Glomerular endothelial cell (primary cell): ENCODE results near the gene SLC25A42. TPM values are rescaled to one million over a fixed set of nuclear protein-coding genes. Genes with fewer than 3 reads are reported as not detected.

ENCODE experiments used
- DNase-seq: peaks from one replicate; pipeline ENCODE4 v3.0.0-alpha.2; 2011; ENCODE audit warnings: low read depth, low spot score; ENCODE audit errors: extremely low read depth
- total RNA-seq: library from RNA; depleted of rRNA; stranded (reverse); fragments of >200 nt; gene quantifications from 2 replicates; pipeline ENCODE4 v1.2.3, GENCODE V29; 2015

The SLC25A42 gene
- total RNA-seq, 1 donor from 2014 or later, result 6.8 TPM

GRCh38 chr19:19155495-19156219, 91.9 kb downstream of the SLC25A42 start:
- no peak for DNase-seq

GRCh38 chr19:19157808-19158207, 94.0 kb downstream of the SLC25A42 start:
- no peak for DNase-seq

DNA sequence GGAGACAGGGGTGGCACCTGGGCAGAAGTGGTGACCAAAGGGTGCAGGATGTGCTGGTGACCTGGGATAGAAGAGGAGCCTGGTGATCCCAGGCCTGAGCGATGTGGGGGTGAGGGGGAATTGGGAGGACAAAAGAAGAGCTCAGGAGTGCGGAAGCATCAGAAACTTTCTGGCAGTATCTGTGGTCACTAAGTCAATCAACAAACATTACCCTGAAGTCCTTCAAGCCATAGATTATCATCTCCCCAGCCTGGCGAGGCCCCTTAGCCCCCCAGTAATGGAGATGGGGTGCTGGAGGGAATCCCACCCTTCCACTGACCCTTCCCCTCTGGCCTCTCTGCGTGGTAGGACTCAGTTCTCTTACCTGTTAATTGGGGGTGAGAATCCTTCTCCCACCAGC, 95.7 kb downstream of the SLC25A42 start:
- DNase-seq, result no peak

- no peak for DNase-seq
Observed at GRCh38 chr19:19160461-19161035, 96.8 kb downstream of the SLC25A42 start.

DNA sequence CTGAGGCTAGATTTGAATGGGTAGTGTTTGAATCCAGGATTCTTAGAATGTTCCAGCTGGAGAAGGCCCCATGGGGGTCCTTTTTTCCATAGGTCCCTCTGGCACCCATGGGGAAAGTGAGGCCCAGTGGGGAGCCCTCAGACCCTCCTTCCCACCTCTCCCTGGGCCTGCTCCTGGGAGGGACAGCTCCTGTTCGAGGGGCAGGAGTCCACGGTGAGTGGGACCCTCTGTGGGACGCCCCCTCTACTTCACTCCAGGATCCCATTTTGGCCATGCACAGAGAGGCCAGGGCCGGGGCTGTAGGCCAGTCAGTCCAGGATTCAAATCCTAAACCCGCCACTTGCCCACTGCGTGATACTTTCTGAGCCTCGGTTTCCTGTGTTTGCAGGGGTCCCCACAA, 98.7 kb downstream of the SLC25A42 start:
- no peak for DNase-seq

Other genes starting within 250 kb of the SLC25A42 start
- gene UPF1, start 232.0 kb upstream of the SLC25A42 start, total RNA-seq, result 65.9 and 90.6 TPM in 2 replicates
- 10.9 and 12.3 TPM in 2 replicates for gene CERS1, start 167.8 kb upstream of the SLC25A42 start, total RNA-seq
- gene COPE, start 144.6 kb upstream of the SLC25A42 start, total RNA-seq, result 311 and 365 TPM in 2 replicates
- gene DDX49, start 144.3 kb upstream of the SLC25A42 start, total RNA-seq, result 46.3 and 56.3 TPM in 2 replicates
- gene HOMER3, start 122.8 kb upstream of the SLC25A42 start, total RNA-seq, result 268 and 518 TPM in 2 replicates
- gene SUGP2, start 30.5 kb upstream of the SLC25A42 start, total RNA-seq, result 34.8 and 38.9 TPM in 2 replicates
- 40.0 and 41.1 TPM in 2 replicates for gene ARMC6, start 30.4 kb upstream of the SLC25A42 start, total RNA-seq
- gene TMEM161A, start 74.5 kb downstream of the SLC25A42 start, total RNA-seq, result 22.0 and 22.6 TPM in 2 replicates
- not detected in 2 replicates for gene MEF2B, start 106.3 kb downstream of the SLC25A42 start, total RNA-seq
- gene BORCS8, start 128.2 kb downstream of the SLC25A42 start, total RNA-seq, result 20.7 and 29.3 TPM in 2 replicates
- 89.3 and 109 TPM in 2 replicates for gene RFXANK, start 128.3 kb downstream of the SLC25A42 start, total RNA-seq
- 3.1 and 8.5 TPM in 2 replicates for gene NR2C2AP, start 139.4 kb downstream of the SLC25A42 start, total RNA-seq
- gene NCAN, start 148.0 kb downstream of the SLC25A42 start, total RNA-seq, result not detected in 2 replicates
- not detected in 2 replicates for gene TM6SF2, start 209.3 kb downstream of the SLC25A42 start, total RNA-seq